GM21447 (cell line): Measurements from ENCODE around the gene METTL3.

Experiments used
- ATAC-seq: cut with Tn5 transposase; IDR thresholded peaks from one replicate; pipeline ENCODE4 v1.9.1; 2021; ENCODE audit not compliant: unreplicated experiment

METTL3 gene

DNA sequence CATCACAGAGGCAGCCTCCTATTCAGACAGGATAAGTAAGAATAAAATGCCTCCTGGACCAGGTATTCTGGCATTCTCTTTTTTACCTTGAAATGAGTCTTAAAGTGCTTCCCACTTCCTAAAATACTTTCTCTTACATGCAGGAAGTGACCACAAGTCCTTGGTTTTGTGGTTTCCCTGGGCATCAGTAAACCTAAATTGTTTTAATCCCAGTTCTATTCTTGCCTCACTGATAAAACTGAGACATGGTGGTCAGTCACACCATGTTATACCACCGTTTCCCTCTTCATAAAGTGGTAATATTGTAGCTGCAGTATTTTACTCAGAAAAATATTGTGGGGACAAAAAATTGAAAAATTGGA is 16.2 kb upstream of the METTL3 start:
- ATAC-seq: no peak

DNA sequence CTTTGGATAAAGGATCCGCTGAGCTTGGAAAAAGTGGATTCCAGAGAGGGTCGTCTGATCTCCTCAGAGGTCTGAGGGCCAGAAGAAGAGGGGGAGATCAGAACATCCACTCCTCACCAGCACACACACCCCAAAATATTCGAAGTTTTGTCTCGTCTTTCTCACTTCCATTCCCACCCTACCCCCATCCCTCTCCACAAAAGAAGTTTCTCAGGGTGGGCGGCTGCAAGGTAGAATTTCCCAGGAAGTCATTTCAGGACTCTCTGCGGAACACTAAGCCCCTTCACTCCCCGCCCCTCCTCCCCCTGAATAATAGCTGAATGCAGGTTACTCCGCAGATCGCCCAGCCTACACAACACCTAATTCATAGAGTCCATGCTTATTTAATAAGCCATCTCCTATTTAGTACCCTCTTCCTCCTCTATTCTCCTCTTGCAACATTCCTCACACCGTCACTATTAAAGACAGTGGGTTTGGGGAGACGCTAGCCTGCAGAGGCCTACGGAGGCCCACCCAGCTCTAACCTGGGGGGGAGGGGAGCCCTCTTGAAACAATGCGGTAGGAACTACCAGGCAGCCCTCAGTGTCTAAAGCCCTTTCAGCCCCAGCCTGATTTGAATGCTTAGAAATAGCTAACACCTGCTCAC is 15.7 kb upstream of the METTL3 start:
- ATAC-seq: peak; percentile 39

DNA sequence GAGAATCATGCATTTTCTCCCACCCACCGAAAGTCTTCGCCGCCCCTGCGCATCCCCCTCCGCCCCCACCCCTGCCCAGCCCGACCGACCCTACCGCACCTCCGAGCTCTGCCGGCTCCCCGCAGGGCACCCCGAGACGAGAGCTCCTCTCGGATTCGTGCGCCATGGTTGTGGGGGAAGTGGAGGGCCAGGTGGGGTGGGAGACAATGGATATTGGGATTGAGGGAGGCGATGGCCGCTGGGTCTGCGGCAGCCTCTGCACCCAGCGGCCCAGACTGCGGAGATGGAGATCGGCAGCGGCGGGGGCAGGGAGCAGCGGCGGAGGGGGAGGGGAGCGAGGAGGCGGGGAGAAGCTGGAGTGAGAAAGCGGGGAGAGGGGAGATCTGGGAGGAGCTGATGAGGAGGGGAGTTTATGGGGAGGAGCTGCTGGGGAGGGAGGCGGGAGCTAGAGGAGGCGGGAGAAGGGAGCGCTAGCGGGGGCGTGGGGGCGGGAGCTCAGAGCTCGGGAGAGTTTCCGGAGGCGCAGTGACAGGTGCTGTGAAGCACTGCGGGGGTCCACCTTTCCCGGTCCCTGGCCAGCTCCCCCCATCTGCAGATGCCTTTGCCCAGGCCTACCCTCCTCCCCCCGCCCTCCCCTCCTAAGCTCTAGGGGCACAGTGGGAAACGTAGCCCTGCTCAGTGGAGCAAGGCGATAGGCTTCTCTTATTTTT is 15.0 kb upstream of the METTL3 start, which contains the start of gene SALL2:
SALL2 (minus strand) TSS at position 385 of the 710 bp plus-strand sequence; CDS start at position 166, 219 bp downstream.
- ATAC-seq: peak; percentile 59

- no peak for ATAC-seq
Observed at GRCh38 chr14:21525571-21525961, 14.4 kb upstream of the METTL3 start.

DNA sequence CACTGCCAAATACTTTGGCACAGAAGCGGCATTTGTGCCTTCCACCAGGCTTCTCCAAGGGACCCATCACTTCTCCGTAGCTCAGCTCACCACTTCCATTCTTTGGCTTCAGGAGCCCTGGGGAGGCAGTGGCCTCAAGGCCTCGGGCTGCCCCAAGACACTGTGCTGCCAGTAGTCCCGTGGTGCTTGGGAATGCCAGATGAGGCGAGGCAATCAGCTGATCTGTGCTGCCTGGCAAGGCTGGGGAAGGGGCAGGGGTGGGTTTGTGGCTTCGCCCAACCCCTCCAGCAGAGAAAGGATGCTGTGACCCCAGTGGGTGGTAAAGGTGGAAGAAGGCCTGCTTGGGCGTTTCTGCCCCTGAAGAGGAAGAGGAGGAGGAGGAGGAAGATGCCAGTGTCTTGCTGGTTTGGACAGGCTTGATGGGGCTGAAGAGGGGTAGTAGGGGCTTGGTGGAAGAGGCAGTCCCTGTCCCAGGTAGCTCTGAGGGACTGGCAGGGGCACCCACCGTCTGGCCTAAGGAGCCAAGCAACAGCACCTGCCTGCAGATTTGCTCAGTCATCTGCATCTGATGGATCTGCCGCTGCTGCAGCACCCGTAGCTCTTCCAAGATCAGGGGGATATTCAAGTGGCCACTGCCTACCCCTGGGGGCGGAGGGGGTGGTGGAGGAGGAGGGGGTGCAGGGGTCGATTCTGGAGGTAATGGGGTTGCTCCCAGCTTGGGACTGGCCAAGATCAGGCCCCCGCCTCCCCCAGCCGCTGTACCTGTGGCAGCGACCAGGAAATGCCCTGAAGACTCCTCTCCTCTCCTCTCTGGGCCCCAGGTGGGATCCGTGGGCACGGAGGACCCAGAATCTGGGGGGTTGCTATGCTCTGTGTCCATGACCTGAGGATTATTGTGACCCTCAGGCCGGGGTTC is 13.7 kb upstream of the METTL3 start:
- ATAC-seq: no peak

DNA sequence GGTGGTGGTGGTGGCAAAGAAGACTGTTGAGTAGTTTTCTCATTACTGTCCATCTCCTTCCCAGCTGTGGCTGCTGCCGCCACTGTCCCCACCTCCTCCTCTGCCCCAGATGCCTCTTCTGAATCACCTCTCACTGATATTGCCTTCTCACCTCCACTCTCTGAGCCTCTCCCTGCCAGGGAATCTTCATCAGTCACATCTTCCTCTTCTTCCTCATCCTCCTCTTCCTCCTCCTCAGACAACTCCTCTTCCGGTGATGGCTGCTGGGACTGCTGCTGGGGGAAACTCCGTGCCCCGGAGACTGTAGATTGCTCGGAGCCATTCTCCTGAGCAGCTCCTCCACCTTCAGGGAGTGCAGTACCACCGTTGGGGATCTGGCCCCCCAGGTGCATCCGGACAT is 12.1 kb upstream of the METTL3 start:
- ATAC-seq: no peak

DNA sequence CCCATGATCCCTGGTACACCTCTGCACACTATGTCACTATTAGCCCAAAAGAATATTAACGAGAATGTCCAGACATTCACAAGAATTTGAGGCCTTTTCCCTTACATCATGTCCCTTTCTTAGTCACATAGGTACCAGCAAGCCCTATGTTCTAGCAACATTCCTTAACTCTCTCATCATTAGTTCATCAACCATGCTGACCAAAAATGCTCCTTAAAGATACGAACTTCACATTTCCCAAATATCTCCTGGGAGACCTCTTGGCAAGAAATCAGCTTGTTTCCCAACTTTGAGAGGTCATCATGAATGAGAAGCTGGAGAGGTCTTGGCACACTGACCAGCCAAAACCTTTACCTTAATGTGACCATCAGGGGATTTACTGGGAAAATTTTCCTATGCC is 10.4 kb upstream of the METTL3 start:
- ATAC-seq: no peak

DNA sequence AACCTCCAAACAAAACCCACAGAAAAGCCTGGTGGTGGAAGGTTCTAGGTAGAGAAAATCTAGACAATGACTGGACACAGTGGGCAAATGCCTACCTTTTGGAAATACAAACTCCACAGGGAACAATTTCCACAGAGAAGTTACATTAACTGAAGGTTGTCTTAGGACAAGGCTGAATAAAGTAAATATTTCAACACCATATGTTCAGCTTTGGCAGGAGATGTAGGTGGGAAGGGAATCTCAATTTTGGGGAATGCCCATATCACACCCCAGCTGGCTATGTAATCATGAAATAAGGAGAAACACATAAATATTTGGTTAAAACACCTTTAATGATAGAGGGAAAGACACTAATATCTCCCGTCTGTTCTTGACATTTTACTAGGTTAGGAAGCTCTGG is 9.6 kb upstream of the METTL3 start:
- no peak for ATAC-seq

- ATAC-seq: no peak
Observed at GRCh38 chr14:21518725-21519124, 7.6 kb upstream of the METTL3 start.

DNA sequence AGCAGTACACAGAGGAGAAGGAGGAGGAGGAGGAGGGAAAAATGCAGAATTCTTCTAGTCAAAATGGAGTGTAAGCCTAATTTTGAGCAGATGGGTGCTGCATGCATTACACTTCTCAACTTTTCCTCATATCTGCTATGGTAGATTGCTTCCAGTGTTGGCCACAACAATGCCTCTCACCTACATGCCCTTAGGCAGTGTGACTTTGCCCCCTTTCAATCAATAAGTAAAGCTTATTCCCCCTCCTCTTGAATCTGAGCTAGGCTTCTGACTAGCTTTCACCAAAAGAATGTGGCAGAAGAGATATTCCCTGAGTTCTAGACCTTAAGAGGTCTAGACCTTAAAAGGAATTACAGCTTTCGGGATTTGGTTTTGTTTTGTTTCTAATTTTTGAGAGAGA is 3.2 kb upstream of the METTL3 start:
- ATAC-seq: no peak

DNA sequence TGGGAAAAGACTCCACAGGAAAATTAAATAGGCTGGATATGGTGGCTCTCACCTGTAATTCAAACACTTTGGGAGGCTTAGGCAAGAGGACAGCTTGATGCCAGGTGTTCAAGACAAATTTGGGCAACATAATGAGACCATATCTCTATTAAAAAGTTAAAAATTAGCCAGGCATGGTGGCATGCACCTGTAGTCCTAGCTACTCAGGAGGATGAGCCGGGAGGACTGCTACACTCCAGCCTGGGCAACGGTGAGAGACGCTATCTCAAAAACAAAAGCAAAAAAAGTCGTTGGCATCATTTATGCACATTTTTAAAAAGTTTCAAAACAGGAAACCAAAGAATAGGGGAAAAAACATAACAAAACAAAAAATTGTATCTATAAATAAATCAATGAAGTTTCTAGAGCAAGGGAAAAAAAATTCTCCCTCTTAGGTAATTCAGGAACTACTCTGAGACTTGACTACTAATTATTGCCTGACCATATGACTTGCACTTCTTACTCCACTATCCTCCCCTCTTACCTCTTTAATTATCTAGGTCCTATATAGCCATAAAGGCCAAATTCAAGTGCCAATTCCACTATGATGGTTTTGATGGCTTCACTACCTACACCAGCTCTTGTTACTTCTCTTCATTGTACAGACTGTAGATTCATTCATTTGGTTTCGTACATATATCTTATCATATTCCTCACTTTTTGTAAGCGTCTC is 1.6 kb downstream of the METTL3 start:
- no peak for ATAC-seq

DNA sequence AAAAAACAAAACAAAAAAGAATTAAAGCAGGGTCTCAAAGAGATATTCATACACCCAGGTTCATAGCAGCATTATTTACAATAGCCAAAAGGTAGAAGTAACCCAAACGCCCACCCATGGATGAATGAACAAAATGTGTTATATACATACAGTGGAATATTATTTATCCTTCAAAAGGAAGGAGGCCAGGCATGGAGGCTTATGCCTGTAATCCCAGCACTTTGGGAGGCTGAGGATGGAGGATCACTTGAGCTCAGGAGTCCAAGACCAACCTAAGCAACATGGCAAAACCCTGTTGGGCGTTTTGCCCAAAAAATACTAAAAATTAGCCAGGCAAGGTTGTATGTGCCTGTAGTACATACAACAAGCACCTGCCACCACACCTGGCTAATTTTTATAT is 4.6 kb downstream of the METTL3 start:
- no peak for ATAC-seq

DNA sequence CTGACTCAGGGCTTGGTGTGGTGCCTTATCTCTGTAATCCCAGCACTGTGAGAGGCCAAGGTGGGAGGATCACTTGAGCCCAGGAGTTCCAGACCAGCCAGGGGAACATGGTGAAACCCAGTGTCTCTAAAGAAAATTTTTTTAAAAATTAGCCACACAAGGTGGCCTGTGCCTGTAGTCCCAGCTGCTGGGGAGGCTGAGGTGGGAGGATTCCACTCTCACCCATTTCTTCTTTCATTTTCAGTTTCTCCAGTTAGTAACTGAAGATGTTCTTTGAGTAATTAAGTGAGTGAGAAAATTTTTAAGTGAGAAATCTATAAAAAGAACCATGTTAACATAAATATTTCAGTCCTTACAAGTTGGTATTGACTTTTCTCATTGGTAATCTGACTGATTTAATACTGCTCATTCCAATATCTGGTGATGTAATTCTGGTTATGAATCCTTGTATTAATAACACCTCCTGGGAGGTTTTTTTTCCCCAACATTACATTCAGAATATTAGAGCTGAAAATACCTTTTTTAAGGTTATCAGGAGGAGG is 6.1 kb downstream of the METTL3 start:
- peak; percentile 82 for ATAC-seq

DNA sequence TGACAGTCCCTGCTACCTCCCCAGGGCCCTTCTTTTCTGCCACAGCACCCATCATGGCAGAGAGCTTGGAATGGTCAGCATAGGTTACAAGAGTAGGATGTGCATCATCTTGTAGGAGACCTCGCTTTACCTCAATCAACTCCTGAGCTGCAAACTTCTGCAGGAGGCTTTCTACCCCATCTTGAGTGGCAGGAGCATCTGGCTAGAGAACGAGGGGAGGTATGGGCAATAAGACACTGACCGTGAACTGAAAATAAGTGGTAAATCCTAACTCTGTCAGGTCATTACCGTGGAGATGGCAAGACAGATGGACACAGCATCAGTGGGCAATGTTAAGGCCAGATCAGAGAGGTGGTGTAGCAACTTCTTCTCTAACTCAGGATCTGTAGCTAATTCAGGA is 7.8 kb downstream of the METTL3 start:
- ATAC-seq: no peak

DNA sequence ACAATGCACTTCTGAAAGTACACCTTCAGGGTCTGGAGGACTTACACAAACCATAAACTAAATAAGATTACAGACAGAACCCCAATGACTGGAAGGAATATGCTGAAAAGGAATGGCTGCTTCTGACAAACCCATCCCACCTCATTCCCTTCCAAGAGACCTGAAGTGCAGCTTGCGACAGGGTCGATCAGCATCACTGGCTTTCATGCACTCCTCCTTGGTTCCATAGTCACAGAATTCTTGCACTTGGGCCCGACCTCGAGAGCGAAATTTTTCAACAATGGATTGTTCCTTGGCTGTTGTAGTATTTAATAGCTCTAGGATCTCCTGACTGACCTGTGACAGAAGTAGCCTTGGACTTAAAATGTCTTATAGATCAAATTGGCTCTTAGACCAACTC is 9.6 kb downstream of the METTL3 start:
- no peak for ATAC-seq

- no peak for ATAC-seq
Observed at GRCh38 chr14:21498540-21499526, 12.3 kb downstream of the METTL3 start.

- ATAC-seq: no peak
Observed at GRCh38 chr14:21496453-21496852, 14.7 kb downstream of the METTL3 start.

DNA sequence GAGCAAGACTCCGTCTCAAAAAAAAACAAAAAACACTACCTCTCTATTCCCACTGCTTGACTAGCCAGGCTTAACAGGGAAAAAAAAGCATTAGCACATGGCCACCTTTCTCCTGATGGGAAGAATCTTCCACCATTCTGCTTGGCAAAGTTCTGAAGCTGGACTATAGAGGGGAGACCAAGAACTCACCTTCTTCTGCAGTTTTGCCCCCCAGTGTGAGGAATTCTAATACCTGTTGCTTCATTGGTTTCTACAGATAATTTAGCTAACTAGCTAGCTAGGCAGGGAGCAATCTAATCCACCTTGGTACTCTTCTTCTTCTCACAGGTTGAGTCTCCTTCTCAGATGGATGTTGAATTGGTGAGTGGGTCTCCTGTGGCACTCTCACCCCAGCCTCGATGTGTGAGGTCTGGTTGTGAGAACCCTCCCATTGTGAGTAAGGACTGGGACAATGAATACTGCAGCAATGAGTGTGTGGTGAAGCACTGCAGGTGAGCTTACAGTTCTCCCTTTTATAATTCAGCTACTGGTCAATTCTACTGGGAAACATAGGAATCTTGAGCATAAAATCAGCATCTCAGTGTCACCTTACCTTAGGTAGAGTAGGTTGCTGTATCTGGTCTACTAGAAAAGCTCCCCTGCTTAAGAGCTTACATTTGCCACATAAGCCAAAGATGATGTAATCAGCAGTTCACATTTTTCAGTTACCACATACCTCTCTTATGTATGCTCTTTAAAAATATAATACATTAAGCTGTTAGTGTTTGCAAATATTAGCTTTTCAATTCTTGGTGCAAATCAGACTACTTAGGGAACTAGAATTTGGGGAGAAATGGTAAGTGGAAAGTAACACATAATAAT is 16.0 kb downstream of the METTL3 start:
- ATAC-seq: no peak

DNA sequence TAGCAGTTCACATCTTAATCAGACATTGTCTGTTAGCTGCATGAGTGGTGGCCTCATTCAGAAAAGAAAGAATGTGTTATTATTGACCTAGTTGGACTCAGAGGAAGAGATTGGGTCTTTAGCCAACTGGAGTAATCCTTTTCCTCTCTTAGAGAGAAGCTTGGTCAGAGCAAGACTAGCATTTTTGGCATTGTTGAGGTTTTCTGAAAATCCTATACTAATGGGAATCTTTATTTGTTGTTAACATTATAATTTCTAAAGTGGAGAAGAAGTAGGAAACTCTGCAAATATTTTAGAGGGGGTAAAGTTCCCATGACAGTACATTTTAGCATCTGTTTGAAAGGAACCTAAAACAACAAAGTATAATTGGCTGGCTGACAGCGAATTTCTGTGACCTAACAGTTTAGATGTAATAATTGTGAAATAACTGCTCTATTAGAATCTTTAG is 24.5 kb downstream of the METTL3 start:
- ATAC-seq: no peak
